ENCODE results near the gene GNAL.

DNA sequence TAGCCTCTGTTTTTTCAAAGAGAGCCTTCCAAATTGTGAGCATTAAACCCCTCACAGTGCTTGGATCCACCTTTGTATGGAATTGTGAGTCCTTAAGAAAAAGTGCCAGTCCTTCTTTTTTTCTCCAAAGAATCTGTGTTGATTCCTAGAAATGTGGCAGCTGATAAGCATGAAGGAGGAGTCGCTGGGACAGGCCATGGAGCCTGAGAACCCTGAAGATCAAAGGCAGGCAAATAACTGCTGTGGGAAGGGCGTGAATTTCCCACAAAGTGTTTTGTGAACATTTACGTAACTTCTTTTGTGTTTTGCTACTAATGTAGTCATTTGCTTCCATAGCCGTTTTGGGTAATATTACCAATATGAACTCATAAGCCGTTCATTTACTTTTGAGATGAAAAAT is 134.5 kb downstream of the GNAL start:
- TF ChIP-seq, protein P1, sequence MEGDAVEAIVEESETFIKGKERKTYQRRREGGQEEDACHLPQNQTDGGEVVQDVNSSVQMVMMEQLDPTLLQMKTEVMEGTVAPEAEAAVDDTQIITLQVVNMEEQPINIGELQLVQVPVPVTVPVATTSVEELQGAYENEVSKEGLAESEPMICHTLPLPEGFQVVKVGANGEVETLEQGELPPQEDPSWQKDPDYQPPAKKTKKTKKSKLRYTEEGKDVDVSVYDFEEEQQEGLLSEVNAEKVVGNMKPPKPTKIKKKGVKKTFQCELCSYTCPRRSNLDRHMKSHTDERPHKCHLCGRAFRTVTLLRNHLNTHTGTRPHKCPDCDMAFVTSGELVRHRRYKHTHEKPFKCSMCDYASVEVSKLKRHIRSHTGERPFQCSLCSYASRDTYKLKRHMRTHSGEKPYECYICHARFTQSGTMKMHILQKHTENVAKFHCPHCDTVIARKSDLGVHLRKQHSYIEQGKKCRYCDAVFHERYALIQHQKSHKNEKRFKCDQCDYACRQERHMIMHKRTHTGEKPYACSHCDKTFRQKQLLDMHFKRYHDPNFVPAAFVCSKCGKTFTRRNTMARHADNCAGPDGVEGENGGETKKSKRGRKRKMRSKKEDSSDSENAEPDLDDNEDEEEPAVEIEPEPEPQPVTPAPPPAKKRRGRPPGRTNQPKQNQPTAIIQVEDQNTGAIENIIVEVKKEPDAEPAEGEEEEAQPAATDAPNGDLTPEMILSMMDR (IDR thresholded peaks at IDR 0.05): no peak
- TF ChIP-seq POLR2AphosphoS5 (IDR thresholded peaks at IDR 0.05): no peak
